Mesodermal cell (in vitro differentiated cells): ENCODE results near the gene PRRX2.

Experiments used
- H3K27ac ChIP-seq: 2 replicates; pipeline ENCODE4 v1.7.0; 2013; ENCODE audit warnings: mild to moderate bottlenecking, low read depth, low read length, moderate library complexity; ENCODE audit not compliant: severe bottlenecking
- H3K36me3 ChIP-seq: 2 replicates; pipeline ENCODE4 v1.7.1; 2013; ENCODE audit warnings: mild to moderate bottlenecking, low read length, moderate library complexity; ENCODE audit not compliant: control insufficient read depth, insufficient read depth
- H3K4me1 ChIP-seq: one replicate; pipeline ENCODE4 v1.7.1; 2013; ENCODE audit warnings: mild to moderate bottlenecking, low read length; ENCODE audit not compliant: insufficient read depth, control insufficient read depth, poor library complexity, severe bottlenecking
- H3K4me3 ChIP-seq: 2 replicates; pipeline ENCODE4 v1.7.0; 2013; ENCODE audit warnings: low read length, control low read depth, mild to moderate bottlenecking; ENCODE audit not compliant: insufficient read depth, poor library complexity, severe bottlenecking; ENCODE audit errors: extremely low read depth
- H3K9me3 ChIP-seq: 2 replicates; pipeline ENCODE4 v1.7.1; 2013; ENCODE audit warnings: mild to moderate bottlenecking, low read length, moderate library complexity; ENCODE audit not compliant: control insufficient read depth
- WGBS, 2 experiments: methylation state at CpG; one replicate each; pipeline ENCODE4 v1.1.5; 2013; ENCODE audit warnings: missing lambda C conversion rate in 2 of 2; ENCODE audit not compliant: insufficient coverage in 2 of 2; 5-methylcytosine and 5-hydroxymethylcytosine counted together

The PRRX2 gene

DNA sequence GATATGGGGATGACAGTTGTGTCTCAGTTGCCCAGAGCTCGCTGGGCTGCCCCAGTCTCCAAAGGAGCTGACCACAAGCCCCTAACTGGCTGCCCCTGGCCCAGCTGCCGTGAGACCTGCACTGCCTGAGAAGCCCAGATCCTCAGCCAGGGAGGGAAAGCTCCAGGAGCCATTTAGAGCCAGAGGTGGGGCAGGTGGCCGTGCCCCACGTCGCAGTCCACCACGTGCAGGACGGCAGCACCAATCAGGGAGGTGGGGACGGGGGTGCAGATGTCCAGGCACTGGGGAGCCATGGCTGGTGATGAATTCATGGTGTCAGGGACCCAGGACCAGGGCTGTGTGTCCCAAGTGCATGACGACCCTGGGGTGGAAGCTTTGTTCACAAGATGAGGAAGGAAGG, 13.4 kb downstream of the PRRX2 start:
- Histone ChIP-seq H3K4me1 (peaks cover 4% of the 10 kb centered on the region), H3K36me3 (no peaks in the 10 kb centered on the region), H3K27ac (no peak overlapping the region), H3K4me3 (no peak overlapping the region), H3K9me3 (no peaks in the 10 kb centered on the region)
- 88 to 92% methylated on average over 9 of the region's 9 CpGs for WGBS, 2 experiments

GRCh38 chr9:129679537-129679936, 14.1 kb downstream of the PRRX2 start:
- no peak overlapping the region for H3K27ac ChIP-seq
- peaks cover 4% of the 10 kb centered on the region for H3K4me1 ChIP-seq
- no peaks in the 10 kb centered on the region for H3K36me3 ChIP-seq
- 95 to 97% methylated on average over 7 to 8 of the region's 9 CpGs for WGBS, 2 experiments
- no peak overlapping the region for H3K4me3 ChIP-seq
- no peaks in the 10 kb centered on the region for H3K9me3 ChIP-seq

DNA sequence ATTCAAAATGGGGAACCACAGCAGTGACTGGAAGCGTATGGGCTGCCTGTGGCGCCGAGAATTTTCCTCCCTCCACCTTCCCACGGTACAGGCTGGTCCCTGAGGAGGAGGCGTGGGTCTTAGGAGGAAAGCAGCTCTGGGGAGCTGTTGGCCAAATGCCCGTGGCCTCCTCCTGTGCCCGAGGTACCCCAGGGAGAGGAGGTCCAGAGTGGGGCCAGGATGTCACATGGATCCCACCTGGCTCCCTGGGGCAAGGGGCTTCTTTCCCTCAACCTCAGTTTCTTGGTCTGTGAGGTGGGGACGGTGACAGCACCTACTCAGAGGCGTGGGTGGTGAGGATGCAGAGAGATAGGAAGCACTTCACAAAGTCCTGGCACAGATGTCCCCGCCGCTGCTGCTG, 16.5 kb downstream of the PRRX2 start:
- WGBS, 2 experiments, result 89 to 95% methylated on average over 4 to 7 of the region's 11 CpGs

GRCh38 chr9:129682381-129682780, 16.9 kb downstream of the PRRX2 start:
- Histone ChIP-seq H3K4me3 (no peak overlapping the region), H3K4me1 (peaks cover 4% of the 10 kb centered on the region), H3K27ac (no peak overlapping the region), H3K36me3 (no peaks in the 10 kb centered on the region), H3K9me3 (no peaks in the 10 kb centered on the region)
- WGBS, 2 experiments, result 83 to 92% methylated on average over 3 to 4 of the region's 7 CpGs

More for the DNA sequence above, 16.5 kb downstream of the PRRX2 start:
- no peaks in the 10 kb centered on the region for H3K36me3 ChIP-seq
- no peak overlapping the region for H3K27ac ChIP-seq
- H3K9me3 ChIP-seq, result no peaks in the 10 kb centered on the region
- peaks cover 4% of the 10 kb centered on the region for H3K4me1 ChIP-seq
- H3K4me3 ChIP-seq, result no peak overlapping the region

GRCh38 chr9:129685220-129685932, 19.9 kb downstream of the PRRX2 start:
- no peaks in the 10 kb centered on the region for H3K36me3 ChIP-seq
- no peak overlapping the region for H3K27ac ChIP-seq
- no peak overlapping the region for H3K4me3 ChIP-seq
- H3K9me3 ChIP-seq, result no peaks in the 10 kb centered on the region
- H3K4me1 ChIP-seq, result no peaks in the 10 kb centered on the region
- 94 to 95% methylated on average over 11 to 15 of the region's 15 CpGs for WGBS, 2 experiments

GRCh38 chr9:129685933-129686259, 20.4 kb downstream of the PRRX2 start:
- no peaks in the 10 kb centered on the region for H3K9me3 ChIP-seq
- 83 to 85% methylated on average over 3 of the region's 3 CpGs for WGBS, 2 experiments
- no peak overlapping the region for H3K4me3 ChIP-seq
- H3K36me3 ChIP-seq, result no peaks in the 10 kb centered on the region
- no peaks in the 10 kb centered on the region for H3K4me1 ChIP-seq
- H3K27ac ChIP-seq, result no peak overlapping the region

DNA sequence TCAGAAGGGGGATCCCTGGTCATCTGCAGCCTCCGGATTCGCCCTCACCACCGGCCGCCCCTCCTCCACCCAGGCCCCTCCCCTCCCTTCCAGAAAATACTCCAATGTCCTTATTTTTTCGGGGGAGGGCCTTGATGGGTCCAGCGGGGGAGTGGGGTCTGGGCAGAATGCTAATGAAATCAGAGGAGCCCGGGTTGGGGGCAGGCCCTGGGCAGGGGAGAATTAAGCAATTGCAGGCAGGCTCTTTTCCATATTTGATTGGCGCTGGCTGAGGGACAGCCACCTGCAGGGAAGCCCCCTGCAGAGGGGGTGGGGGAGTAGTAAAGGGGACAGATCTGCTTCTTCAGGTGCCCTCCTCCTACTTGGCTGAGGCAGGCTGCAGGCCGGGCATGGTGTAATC, 21.3 kb downstream of the PRRX2 start:
- Histone ChIP-seq H3K36me3 (no peaks in the 10 kb centered on the region), H3K27ac (no peak overlapping the region), H3K4me3 (no peak overlapping the region), H3K4me1 (no peaks in the 10 kb centered on the region), H3K9me3 (no peaks in the 10 kb centered on the region)
- 30 to 35% methylated on average over 2 of the region's 9 CpGs for WGBS, 2 experiments

DNA sequence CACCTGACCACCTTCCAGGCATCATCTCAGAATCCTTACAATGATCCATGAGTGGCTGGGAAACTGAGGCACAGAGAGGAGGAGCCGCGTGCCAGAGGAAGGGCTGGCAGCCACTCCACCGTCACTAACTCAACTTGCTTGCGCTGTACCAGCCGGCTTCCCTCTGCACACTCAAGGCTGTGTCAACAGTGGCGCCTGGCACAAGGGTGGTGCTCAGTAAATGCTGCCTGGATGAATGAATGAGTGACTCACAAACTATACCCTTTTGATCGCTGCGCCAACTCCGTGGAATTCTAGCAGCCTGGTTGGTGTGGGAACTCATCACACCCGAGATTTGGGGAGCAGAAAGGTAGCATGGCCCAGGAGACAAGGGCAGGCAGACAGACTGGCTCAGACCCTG, 21.9 kb downstream of the PRRX2 start:
- H3K36me3 ChIP-seq, result no peaks in the 10 kb centered on the region
- no peak overlapping the region for H3K27ac ChIP-seq
- no peak overlapping the region for H3K4me3 ChIP-seq
- H3K9me3 ChIP-seq, result no peaks in the 10 kb centered on the region
- WGBS, 2 experiments, result 82 to 90% methylated on average over 8 to 10 of the region's 10 CpGs
- no peaks in the 10 kb centered on the region for H3K4me1 ChIP-seq

DNA sequence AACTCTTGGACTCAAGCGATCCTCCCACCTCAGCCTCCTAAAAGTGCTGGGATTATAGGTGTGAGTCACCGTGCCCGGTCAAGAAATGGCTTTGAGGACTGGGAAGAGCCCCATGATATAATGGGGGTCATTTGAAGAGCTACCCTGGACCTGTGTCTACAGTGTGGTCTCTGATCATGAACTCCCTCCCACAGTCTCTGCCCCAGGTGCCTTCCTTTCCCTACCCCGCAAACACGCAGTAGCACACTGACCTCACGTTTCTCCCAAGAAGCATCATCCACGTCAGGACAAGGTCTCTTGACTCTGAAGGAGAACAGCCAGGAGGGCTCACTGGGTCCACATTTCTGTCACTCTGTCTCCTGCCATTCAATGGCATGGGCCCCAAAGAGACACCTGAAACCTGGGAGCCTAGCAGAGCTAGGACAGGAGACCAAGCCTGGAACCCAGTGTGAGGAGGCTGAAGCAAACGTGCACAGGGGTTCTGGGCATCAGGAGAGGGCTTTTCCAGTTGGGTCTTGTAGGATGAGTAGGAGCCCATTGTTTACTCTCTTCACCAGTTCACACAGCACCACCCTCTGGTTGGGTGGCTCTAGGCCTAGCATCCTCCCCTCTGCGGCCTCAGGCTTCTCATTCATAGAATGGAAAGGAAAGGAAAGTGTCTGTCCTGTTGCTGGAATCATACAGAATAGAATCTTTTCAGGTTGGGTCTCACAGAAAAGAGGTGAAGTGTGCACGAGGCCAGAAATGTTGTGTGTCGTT, 23.0 kb downstream of the PRRX2 start:
- 89 to 93% methylated on average over 5 of the region's 11 CpGs for WGBS, 2 experiments
- H3K4me3 ChIP-seq, result no peak overlapping the region
- H3K27ac ChIP-seq, result no peak overlapping the region
- H3K9me3 ChIP-seq, result no peaks in the 10 kb centered on the region
- H3K36me3 ChIP-seq, result no peaks in the 10 kb centered on the region
- no peaks in the 10 kb centered on the region for H3K4me1 ChIP-seq

- Histone ChIP-seq H3K4me1 (peaks cover 6% of the 10 kb centered on the region), H3K27ac (no peak overlapping the region), H3K9me3 (no peaks in the 10 kb centered on the region), H3K36me3 (no peaks in the 10 kb centered on the region), H3K4me3 (no peak overlapping the region)
- 86 to 98% methylated on average over 3 of the region's 5 CpGs for WGBS, 2 experiments
These were observed 27.1 kb downstream of the PRRX2 start for GRCh38 chr9:129692534-129692933.

DNA sequence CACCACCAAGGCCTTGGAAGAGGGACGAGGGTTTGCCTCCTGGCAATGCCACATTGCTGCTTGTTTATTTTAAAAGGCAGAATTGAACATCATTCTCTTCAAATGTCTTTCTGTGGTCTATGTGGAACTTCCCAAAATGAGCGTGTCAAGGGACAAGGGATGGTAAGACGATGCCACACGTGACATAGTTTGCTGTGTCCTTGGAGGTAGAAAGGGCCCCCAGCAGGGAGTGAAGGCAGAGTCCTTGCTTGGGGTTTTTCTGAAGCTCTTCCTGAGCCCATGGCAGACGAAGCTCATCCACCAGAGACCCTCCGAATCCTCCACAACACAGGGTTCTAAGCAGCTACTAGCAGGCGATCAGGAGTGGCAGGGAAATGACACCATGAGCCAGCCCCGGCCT, 28.3 kb downstream of the PRRX2 start:
- no peaks in the 10 kb centered on the region for H3K36me3 ChIP-seq
- peaks cover 11% of the 10 kb centered on the region for H3K4me1 ChIP-seq
- no peak overlapping the region for H3K4me3 ChIP-seq
- WGBS, 2 experiments, result 78 to 92% methylated on average over 6 to 7 of the region's 8 CpGs
- no peaks in the 10 kb centered on the region for H3K9me3 ChIP-seq
- H3K27ac ChIP-seq, result no peak overlapping the region
